Renal pelvis (tissue), 12 donors: ENCODE data around the gene VASP. TPM values are rescaled to one million over a fixed set of nuclear protein-coding genes. Genes with fewer than 3 reads are reported as not detected.
A peak's percentile ranks its signal among the peaks of the same experiment; 100 is the strongest.

Experiments
- DNase-seq: peaks from one replicate; pipeline ENCODE4 v3.0.0-alpha.2; 2013
- long read RNA-seq, 16 experiments: transcript quantifications; one replicate each; lab custom pipeline, GENCODE V29; 2026
- polyA plus RNA-seq, 3 donors: library from polyadenylated mRNA; unstranded; fragments of 120-200 nt; gene quantifications; one replicate each; pipeline ENCODE4 v1.2.1, GENCODE V29; 2013; ENCODE audit not compliant: insufficient read length in 3 of 3

VASP gene
- 10 to 100 TPM; 44.9 to 48.7 (median 47.1) TPM for polyA plus RNA-seq
- long read RNA-seq, donor 1, transcript VASP-201 (13 exons, 2,305 nt), result major isoform, 5 of 16 reads
- long read RNA-seq, donor 1, partial matches to known transcripts, result 5 of 16 reads
- long read RNA-seq, donor 1, other reads (novel, unspliced or antisense), result 5 of 16 reads
- long read RNA-seq, donor 2, transcript VASP-201 (13 exons, 2,305 nt), result major isoform, 13 of 33 reads
- long read RNA-seq, donor 2, partial matches to known transcripts, result 18 of 33 reads
- long read RNA-seq, donor 2, other reads (novel, unspliced or antisense), result 0 of 33 reads
- long read RNA-seq, donor 3, partial matches to known transcripts, result 23 of 27 reads
- long read RNA-seq, donor 3, other reads (novel, unspliced or antisense), result 0 of 27 reads
- long read RNA-seq, donor 4, transcript VASP-201 (13 exons, 2,305 nt), result major isoform, 8 of 24 reads
- long read RNA-seq, donor 4, partial matches to known transcripts, result 16 of 24 reads
- long read RNA-seq, donor 4, other reads (novel, unspliced or antisense), result 0 of 24 reads
- long read RNA-seq, donor 5, partial matches to known transcripts, result 12 of 14 reads
- long read RNA-seq, donor 5, other reads (novel, unspliced or antisense), result 0 of 14 reads
- long read RNA-seq, donor 6, transcript VASP-201 (13 exons, 2,305 nt), result major isoform, 5 of 21 reads
- long read RNA-seq, donor 6, partial matches to known transcripts, result 15 of 21 reads
- long read RNA-seq, donor 6, other reads (novel, unspliced or antisense), result 0 of 21 reads
- long read RNA-seq, donor 7, partial matches to known transcripts, result 29 of 33 reads
- long read RNA-seq, donor 7, other reads (novel, unspliced or antisense), result 0 of 33 reads
- long read RNA-seq, donor 8, partial matches to known transcripts, result 0 of 4 reads
- long read RNA-seq, donor 8, other reads (novel, unspliced or antisense), result 0 of 4 reads
- long read RNA-seq, donor 9, transcript VASP-201 (13 exons, 2,305 nt), result major isoform, 7 of 41 reads
- long read RNA-seq, donor 9, partial matches to known transcripts, result 34 of 41 reads
- long read RNA-seq, donor 9, other reads (novel, unspliced or antisense), result 0 of 41 reads
- long read RNA-seq, donor 10, partial matches to known transcripts, result 0 of 4 reads
- long read RNA-seq, donor 10, other reads (novel, unspliced or antisense), result 0 of 4 reads
- long read RNA-seq, donor 11, transcript VASP-201 (13 exons, 2,305 nt), result major isoform, 6 of 17 reads
- long read RNA-seq, donor 11, partial matches to known transcripts, result 11 of 17 reads
- long read RNA-seq, donor 11, other reads (novel, unspliced or antisense), result 0 of 17 reads
- long read RNA-seq, donor 12, transcript VASP-201 (13 exons, 2,305 nt), result major isoform, 11 of 29 reads
- long read RNA-seq, donor 12, partial matches to known transcripts, result 15 of 29 reads
- long read RNA-seq, donor 12, other reads (novel, unspliced or antisense), result 0 of 29 reads
- long read RNA-seq, donor 13, partial matches to known transcripts, result 6 of 10 reads
- long read RNA-seq, donor 13, other reads (novel, unspliced or antisense), result 0 of 10 reads
- long read RNA-seq, donor 14, result 0 reads
- long read RNA-seq, donor 15, transcript VASP-201 (13 exons, 2,305 nt), result major isoform, 14 of 41 reads
- long read RNA-seq, donor 15, partial matches to known transcripts, result 27 of 41 reads
- long read RNA-seq, donor 15, other reads (novel, unspliced or antisense), result 0 of 41 reads
- long read RNA-seq, donor 16, transcript VASP-201 (13 exons, 2,305 nt), result major isoform, 13 of 42 reads
- long read RNA-seq, donor 16, partial matches to known transcripts, result 26 of 42 reads
- long read RNA-seq, donor 16, other reads (novel, unspliced or antisense), result 0 of 42 reads

GRCh38 chr19:45506989-45507871 lies at the start of gene VASP:
VASP (plus strand) TSS chr19:45507479; CDS start chr19:45507772, 293 bp downstream.
- DNase-seq, result peak; percentile 81

- no peak for DNase-seq
Measured at GRCh38 chr19:45457776-45458175, 49.5 kb upstream of the VASP start.

- no peak for DNase-seq
Measured at GRCh38 chr19:45460807-45461347, 46.4 kb upstream of the VASP start.

GRCh38 chr19:45462174-45462573 lies 45.1 kb upstream of the VASP start:
- no peak for DNase-seq

GRCh38 chr19:45463241-45463640 lies 44.0 kb upstream of the VASP start:
- no peak for DNase-seq

- no peak for DNase-seq
Measured at GRCh38 chr19:45464274-45464673, 43.0 kb upstream of the VASP start.

- no peak for DNase-seq
Measured at GRCh38 chr19:45464852-45465441, 42.3 kb upstream of the VASP start.

- DNase-seq, result no peak
Measured at GRCh38 chr19:45467115-45467455, 40.2 kb upstream of the VASP start.

- DNase-seq, result peak; percentile 94
Measured at GRCh38 chr19:45467456-45468158, 39.7 kb upstream of the VASP start, which contains the start of gene FOSB. FOSB (plus strand) TSS chr19:45467996; CDS start chr19:45468587, 591 bp downstream.

GRCh38 chr19:45468159-45468651 lies 39.1 kb upstream of the VASP start:
- no peak for DNase-seq

GRCh38 chr19:45468803-45469131 lies 38.5 kb upstream of the VASP start:
- no peak for DNase-seq

GRCh38 chr19:45469132-45469944 lies 37.9 kb upstream of the VASP start:
- DNase-seq, result peak; percentile 89

GRCh38 chr19:45469945-45470761 lies 37.1 kb upstream of the VASP start:
- no peak for DNase-seq

GRCh38 chr19:45470762-45471081 lies 36.6 kb upstream of the VASP start:
- DNase-seq, result no peak

- DNase-seq, result no peak
Measured at GRCh38 chr19:45471111-45471930, 36.0 kb upstream of the VASP start.
